A549 (cell line): ENCODE results near the gene GGPS1. TPM values are rescaled to one million over a fixed set of nuclear protein-coding genes. Genes with fewer than 3 reads are reported as not detected.

ENCODE experiments used
- ATAC-seq, 2 experiments: fragments of 200-7000 bp in 1 of 2; fragments of >200 bp in 1 of 2; cut with Nextera tagmentation in 1 of 2; cut with Tn5 transposase in 1 of 2; 3 replicates each; pipeline versions ENCODE4 v1.8.0 to v1.9.1; 2018 to 2020; ENCODE audit warnings: mild to moderate bottlenecking in 1 of 2, moderate library complexity in 1 of 2
- CTCF ChIA-PET: fragments of 300-600 bp; sonication (Branson Sonifier 250); formaldehyde crosslinking; extraction: SDS; loops from one replicate; lab custom pipeline; 2021; ENCODE audit warnings: antibody characterized with exemption, inconsistent platforms; lab: Yijun Ruan, JAX
- POLR2A ChIA-PET: fragments of 350-600 bp; formaldehyde crosslinking; extraction: SDS; loops from one replicate; lab custom pipeline; 2021; ENCODE audit warnings: antibody characterized with exemption, inconsistent platforms; lab: Yijun Ruan, JAX
- DNase-seq, 2 experiments: peaks; one replicate each; pipeline versions ENCODE4 v3.0.0 to v3.0.0-alpha.2; 2011 to 2016; ENCODE audit warnings: low read depth in 1 of 2, low spot score in 1 of 2
- FAIRE-seq: peaks from 2 replicates; lab custom pipeline; 2011; peaks lifted over from hg19 to GRCh38; lab: Jason Lieb, UNC
- H3K27ac ChIP-seq, 2 experiments: fragments of >200 bp; sonication (Bioruptor Twin); formaldehyde crosslinking; 3 replicates each; pipeline ENCODE4 v1.5.1; 2016 to 2017
- H3K4me1 ChIP-seq: fragments of >200 bp; sonication (Bioruptor Twin); formaldehyde crosslinking; 3 replicates; pipeline ENCODE4 v1.6.1; 2016
- H3K4me2 ChIP-seq: fragments of >200 bp; sonication (Bioruptor Twin); formaldehyde crosslinking; 3 replicates; pipeline ENCODE4 v1.6.1; 2016
- H3K4me3 ChIP-seq: fragments of >200 bp; sonication (Bioruptor Twin); formaldehyde crosslinking; 3 replicates; pipeline ENCODE4 v1.5.1; 2016
- H3K9me3 ChIP-seq: fragments of >200 bp; sonication (Bioruptor Twin); formaldehyde crosslinking; 3 replicates; pipeline ENCODE4 v1.6.1; 2016
- BHLHE40 ChIP-seq: IDR thresholded peaks from 2 replicates; pipeline ENCODE4 v1.6.1; 2012; ENCODE audit warnings: low read depth, low read length, inconsistent platforms
- CBX2 ChIP-seq: fragments of 200-600 bp; sonication (generic); IDR thresholded peaks from 2 replicates; pipeline ENCODE4 v1.6.1; 2016; ENCODE audit warnings: low read depth, mild to moderate bottlenecking, borderline replicate concordance
- CBX8 ChIP-seq: fragments of 200-600 bp; sonication (generic); IDR thresholded peaks from 2 replicates; pipeline ENCODE4 v1.6.1; 2016
- E2F6 ChIP-seq: IDR thresholded peaks from 2 replicates; pipeline ENCODE4 v1.6.1; 2012; ENCODE audit warnings: low read depth, borderline replicate concordance
- EHMT2 ChIP-seq: fragments of 200-600 bp; sonication (generic); IDR thresholded peaks from 2 replicates; pipeline ENCODE4 v1.6.1; 2016; ENCODE audit warnings: antibody characterized with exemption, low read depth, mild to moderate bottlenecking, moderate library complexity
- ESRRA ChIP-seq: fragments of 150-350 bp; IDR thresholded peaks from 2 replicates; pipeline ENCODE4 v1.6.1; 2014; ENCODE audit warnings: mild to moderate bottlenecking, low read length, borderline replicate concordance
- FOSB ChIP-seq: fragments of 250-450 bp; sonication (Bioruptor Pico); IDR thresholded peaks from 2 replicates; pipeline ENCODE4 v1.5.0; 2020; ENCODE audit warnings: mild to moderate bottlenecking, moderate library complexity
- FOSL2 ChIP-seq, 2 experiments: fragments of 450-650 bp in 1 of 2; fragments of >200 bp in 1 of 2; sonication (Bioruptor Twin) in 1 of 2; formaldehyde crosslinking; IDR thresholded peaks; 2 replicates each; pipeline versions ENCODE4 v1.5.0 to v1.6.1; 2016 to 2020; ENCODE audit warnings: mild to moderate bottlenecking in 1 of 2, moderate library complexity in 1 of 2
- FOXS1 ChIP-seq: fragments of 250-450 bp; sonication (Bioruptor Pico); IDR thresholded peaks from 2 replicates; pipeline ENCODE4 v1.5.0; 2020; ENCODE audit warnings: mild to moderate bottlenecking, moderate library complexity
- GATA3 ChIP-seq: IDR thresholded peaks from 2 replicates; pipeline ENCODE4 v1.6.1; 2012; ENCODE audit warnings: borderline replicate concordance
- HOXA7 ChIP-seq: fragments of 250-450 bp; sonication (Bioruptor Pico); IDR thresholded peaks from 2 replicates; pipeline ENCODE4 v1.5.0; 2020; ENCODE audit warnings: mild to moderate bottlenecking, moderate library complexity
- JUN ChIP-seq, 2 experiments: fragments of >200 bp; sonication (Bioruptor Twin); formaldehyde crosslinking; IDR thresholded peaks; 2 replicates in 1 of 2; 3 replicates in 1 of 2; pipeline ENCODE4 v1.6.1; 2016 to 2017
- MAFK ChIP-seq: fragments of 450-650 bp; IDR thresholded peaks from 2 replicates; pipeline ENCODE4 v1.6.1; 2014; ENCODE audit not compliant: partially characterized antibody
- MAZ ChIP-seq: fragments of 150-350 bp; IDR thresholded peaks from 2 replicates; pipeline ENCODE4 v1.6.1; 2014; ENCODE audit warnings: antibody characterized with exemption, low read depth, low read length, borderline replicate concordance
- NFE2L2 ChIP-seq: fragments of 150-350 bp; conservative IDR thresholded peaks from 2 replicates; pipeline ENCODE4 v1.6.1; 2014; ENCODE audit warnings: low read length
- NPAS2 ChIP-seq: fragments of 250-450 bp; sonication (Bioruptor Pico); IDR thresholded peaks from 2 replicates; pipeline ENCODE4 v1.8.0; 2022; ENCODE audit warnings: mild to moderate bottlenecking, moderate library complexity, borderline replicate concordance
- PBX3 ChIP-seq: IDR thresholded peaks from 2 replicates; pipeline ENCODE4 v1.6.1; 2012
- PHF8 ChIP-seq: fragments of 200-600 bp; sonication (generic); IDR thresholded peaks from 2 replicates; pipeline ENCODE4 v1.6.1; 2016; ENCODE audit warnings: low read depth, mild to moderate bottlenecking, antibody characterized with exemption, moderate library complexity, borderline replicate concordance
- POLR2AphosphoS2 ChIP-seq: conservative IDR thresholded peaks from 2 replicates; pipeline ENCODE4 v1.6.1; 2012; ENCODE audit warnings: low read length, improper control_type of control experiment, inconsistent platforms
- RNF2 ChIP-seq: fragments of 200-600 bp; sonication (generic); IDR thresholded peaks from 2 replicates; pipeline ENCODE4 v1.6.1; 2016; ENCODE audit warnings: low read depth, mild to moderate bottlenecking, antibody characterized with exemption, moderate library complexity, borderline replicate concordance
- SREBF2 ChIP-seq: fragments of 450-650 bp; IDR thresholded peaks from 2 replicates; pipeline ENCODE4 v1.6.1; 2014; ENCODE audit warnings: mild to moderate bottlenecking, moderate library complexity
- USF2 ChIP-seq: fragments of 450-650 bp; IDR thresholded peaks from 2 replicates; pipeline ENCODE4 v1.6.1; 2014; ENCODE audit warnings: antibody characterized with exemption
- WGBS: methylation state at CpG from one replicate; pipeline ENCODE4 v1.1.6; 2017; ENCODE audit errors: missing lambda C conversion rate; 5-methylcytosine and 5-hydroxymethylcytosine counted together
- polyA plus RNA-seq, 4 experiments: library from polyadenylated mRNA; depleted of rRNA in 3 of 4; stranded (reverse); fragments of >200 nt; fragmentation: RNase III in 1 of 4; extraction: RNeasy Plus Mini Kit Qiagen cat#74134 plus additional on column Dnase treatment in 1 of 4; gene quantifications; 2 replicates in 3 of 4; 3 replicates in 1 of 4; pipeline ENCODE4 v1.2.3, GENCODE V29; 2011 to 2017
- TF ChIP-seq, protein P1 (sequence below): fragments of 200-600 bp; sonication (generic); IDR thresholded peaks from 2 replicates; pipeline ENCODE4 v1.6.1; 2016; ENCODE audit warnings: antibody characterized with exemption, mild to moderate bottlenecking, moderate library complexity
- TF ChIP-seq, protein P2 (sequence below): fragments of 250-450 bp; sonication (Bioruptor Pico); IDR thresholded peaks from 2 replicates; pipeline ENCODE4 v1.5.0; 2020; ENCODE audit warnings: low read depth, mild to moderate bottlenecking, moderate library complexity

The GGPS1 gene
- polyA plus RNA-seq, 2 of the 4 experiments (the other 2 are of a cell fraction): 27.5 to 58.5 TPM

DNA sequence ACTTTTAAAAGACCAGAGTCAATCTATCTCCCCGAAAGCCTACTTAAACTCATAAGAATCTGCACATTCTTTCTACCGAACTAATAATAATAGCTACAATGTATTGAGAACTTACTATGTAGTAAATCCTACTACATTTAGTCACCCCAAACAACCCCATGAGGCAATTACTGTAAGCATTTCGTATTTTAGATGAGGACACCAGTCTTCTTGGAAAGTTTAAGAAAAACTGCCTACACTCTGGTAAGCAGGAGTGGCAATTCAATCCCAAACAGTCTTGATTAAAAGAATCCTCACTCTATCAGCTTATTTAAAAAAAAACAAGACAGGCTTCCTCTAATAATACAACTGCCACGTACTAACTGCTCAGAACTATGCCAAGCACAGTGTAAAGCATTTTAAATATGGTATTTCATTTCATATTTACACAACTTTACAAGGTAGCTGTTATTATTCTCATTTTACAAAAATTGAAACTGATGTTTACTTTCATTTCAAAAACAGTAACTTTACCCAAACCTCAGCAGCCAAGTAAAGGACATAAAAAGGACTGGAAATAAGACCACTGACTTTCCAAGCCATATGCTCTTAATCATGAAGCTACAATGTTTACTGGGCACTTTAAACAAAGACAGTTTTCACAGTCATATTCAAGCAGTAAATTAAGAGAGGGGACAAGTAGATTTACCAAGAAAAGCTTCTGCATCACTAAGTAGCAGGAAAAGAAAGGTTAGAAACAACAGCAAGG, 14.3 kb upstream of the GGPS1 start:
- Histone ChIP-seq H3K4me1 (peaks cover 9% of the 10 kb centered on the region; the same call in 2 of the 3 replicates), H3K4me3 (no peak overlapping the region), H3K4me2 (no peak overlapping the region), H3K27ac (no peak overlapping the region), H3K9me3 (no peaks in the 10 kb centered on the region)
- ATAC-seq (no peak), DNase-seq (no peak), FAIRE-seq (no peak)
- ChIA-PET CTCF (interaction anchor here (0.5 to 2.4 kb wide), 5 partner anchors 10 to 995 kb away, joined by 3 to 8 read pairs (median 3); no protein-coding TSS in a partner anchor), POLR2A (no interaction called here)
- TF ChIP-seq PHF8 (no peak), BHLHE40 (no peak), SREBF2 (no peak), CBX8 (no peak), NFE2L2 (no peak), HOXA7 (CRISPR knock-in tag) (no peak), NPAS2 (no peak), FOSL2 (IDR thresholded peaks at IDR 0.05) (no peak), FOSL2 (CRISPR knock-in tag; IDR thresholded peaks at IDR 0.05) (no peak)
- 79% methylated on average over 4 of the region's 4 CpGs for WGBS

DNA sequence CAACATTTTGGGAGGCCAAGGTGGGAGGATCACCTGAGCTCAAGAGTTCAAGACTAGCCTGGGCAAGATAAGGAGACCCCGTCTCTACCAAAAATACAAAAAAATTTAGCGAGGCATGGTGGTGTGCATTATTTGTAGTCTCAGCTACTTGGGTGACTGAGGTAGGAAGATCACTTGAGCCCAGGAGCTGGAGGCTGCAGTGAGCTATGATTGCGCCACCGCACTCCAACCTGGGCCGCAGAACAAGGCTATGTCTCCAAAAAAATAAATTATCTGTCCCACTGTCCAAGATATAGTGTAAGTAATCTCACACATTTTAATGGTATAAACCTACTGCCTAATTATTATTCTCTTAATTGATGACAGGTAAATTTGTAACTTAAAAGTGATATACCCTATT, 13.2 kb upstream of the GGPS1 start:
- DNase-seq: no peak
- no peak for ATAC-seq
- no peak for FAIRE-seq
- no peak overlapping the region for H3K4me3 ChIP-seq
- 95% methylated on average over 5 of the region's 5 CpGs for WGBS
- H3K4me1 ChIP-seq: peaks cover 9% of the 10 kb centered on the region; the same call in 2 of the 3 replicates
- H3K27ac ChIP-seq: no peak overlapping the region
- H3K4me2 ChIP-seq: no peak overlapping the region
- ChIA-PET POLR2A (no interaction called here), CTCF (interaction anchor here (0.8 to 2.4 kb wide), 2 partner anchors 9 to 30 kb away, joined by 3 to 8 read pairs; no protein-coding TSS in a partner anchor)
- no peaks in the 10 kb centered on the region for H3K9me3 ChIP-seq
- TF ChIP-seq ESRRA (no peak), PBX3 (no peak), USF2 (no peak), MAZ (no peak), HOXA7 (CRISPR knock-in tag) (no peak), CBX8 (no peak), GATA3 (no peak), PHF8 (no peak), POLR2AphosphoS2 (no peak)

- H3K27ac ChIP-seq: no peak overlapping the region
- WGBS: 92% methylated on average over 4 of the region's 4 CpGs
- H3K4me2 ChIP-seq: no peak overlapping the region
- DNase-seq: no peak
- FAIRE-seq: no peak
- peaks cover 9% of the 10 kb centered on the region; the same call in 2 of the 3 replicates for H3K4me1 ChIP-seq
- CTCF ChIA-PET: no interaction called here
- no peak overlapping the region for H3K4me3 ChIP-seq
- POLR2A ChIA-PET: no interaction called here
- ATAC-seq: no peak
- no peak for TF ChIP-seq ESRRA
- TF ChIP-seq E2F6: no peak
- no peak for TF ChIP-seq MAZ
- no peak for TF ChIP-seq CBX2
- TF ChIP-seq JUN (IDR thresholded peaks at IDR 0.05): no peak
- TF ChIP-seq, protein P1, sequence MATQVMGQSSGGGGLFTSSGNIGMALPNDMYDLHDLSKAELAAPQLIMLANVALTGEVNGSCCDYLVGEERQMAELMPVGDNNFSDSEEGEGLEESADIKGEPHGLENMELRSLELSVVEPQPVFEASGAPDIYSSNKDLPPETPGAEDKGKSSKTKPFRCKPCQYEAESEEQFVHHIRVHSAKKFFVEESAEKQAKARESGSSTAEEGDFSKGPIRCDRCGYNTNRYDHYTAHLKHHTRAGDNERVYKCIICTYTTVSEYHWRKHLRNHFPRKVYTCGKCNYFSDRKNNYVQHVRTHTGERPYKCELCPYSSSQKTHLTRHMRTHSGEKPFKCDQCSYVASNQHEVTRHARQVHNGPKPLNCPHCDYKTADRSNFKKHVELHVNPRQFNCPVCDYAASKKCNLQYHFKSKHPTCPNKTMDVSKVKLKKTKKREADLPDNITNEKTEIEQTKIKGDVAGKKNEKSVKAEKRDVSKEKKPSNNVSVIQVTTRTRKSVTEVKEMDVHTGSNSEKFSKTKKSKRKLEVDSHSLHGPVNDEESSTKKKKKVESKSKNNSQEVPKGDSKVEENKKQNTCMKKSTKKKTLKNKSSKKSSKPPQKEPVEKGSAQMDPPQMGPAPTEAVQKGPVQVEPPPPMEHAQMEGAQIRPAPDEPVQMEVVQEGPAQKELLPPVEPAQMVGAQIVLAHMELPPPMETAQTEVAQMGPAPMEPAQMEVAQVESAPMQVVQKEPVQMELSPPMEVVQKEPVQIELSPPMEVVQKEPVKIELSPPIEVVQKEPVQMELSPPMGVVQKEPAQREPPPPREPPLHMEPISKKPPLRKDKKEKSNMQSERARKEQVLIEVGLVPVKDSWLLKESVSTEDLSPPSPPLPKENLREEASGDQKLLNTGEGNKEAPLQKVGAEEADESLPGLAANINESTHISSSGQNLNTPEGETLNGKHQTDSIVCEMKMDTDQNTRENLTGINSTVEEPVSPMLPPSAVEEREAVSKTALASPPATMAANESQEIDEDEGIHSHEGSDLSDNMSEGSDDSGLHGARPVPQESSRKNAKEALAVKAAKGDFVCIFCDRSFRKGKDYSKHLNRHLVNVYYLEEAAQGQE: no peak
- TF ChIP-seq, protein P2, sequence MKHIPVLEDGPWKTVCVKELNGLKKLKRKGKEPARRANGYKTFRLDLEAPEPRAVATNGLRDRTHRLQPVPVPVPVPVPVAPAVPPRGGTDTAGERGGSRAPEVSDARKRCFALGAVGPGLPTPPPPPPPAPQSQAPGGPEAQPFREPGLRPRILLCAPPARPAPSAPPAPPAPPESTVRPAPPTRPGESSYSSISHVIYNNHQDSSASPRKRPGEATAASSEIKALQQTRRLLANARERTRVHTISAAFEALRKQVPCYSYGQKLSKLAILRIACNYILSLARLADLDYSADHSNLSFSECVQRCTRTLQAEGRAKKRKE (CRISPR knock-in tag): no peak
- no peak for TF ChIP-seq GATA3
- no peak for TF ChIP-seq RNF2
- TF ChIP-seq FOSB (CRISPR knock-in tag): no peak
- no peak for TF ChIP-seq BHLHE40
- no peak for TF ChIP-seq MAFK
- TF ChIP-seq EHMT2: no peak
- no peak for TF ChIP-seq FOXS1 (CRISPR knock-in tag)
- TF ChIP-seq, all 56 proteins: peak for 0
- no peaks in the 10 kb centered on the region for H3K9me3 ChIP-seq
Observed at GRCh38 chr1:235315735-235316134, 12.6 kb upstream of the GGPS1 start.
